Myocyte (in vitro differentiated cells): Measurements from ENCODE around the gene ZNF14. TPM values are rescaled to one million over a fixed set of nuclear protein-coding genes. Genes with fewer than 3 reads are reported as not detected.
"Not testable (repeated sequence)": the region's sequence is repeated elsewhere in the genome, so short reads cannot be mapped to it uniquely, and the experiment has no call there.

Source experiments
- DNase-seq: peaks from one replicate; pipeline ENCODE4 v3.0.0-alpha.2; 2012; ENCODE audit warnings: low read depth
- polyA plus RNA-seq: library from polyadenylated mRNA; unstranded; fragments of >200 nt; gene quantifications from one replicate; pipeline ENCODE4 v1.2.1, GENCODE V29; 2012; ENCODE audit warnings: missing spikeins
- total RNA-seq: library from RNA; depleted of rRNA; stranded (reverse); fragments of >200 nt; gene quantifications from 2 replicates; pipeline ENCODE4 v1.2.3, GENCODE V29; 2014

The ZNF14 gene
- total RNA-seq, result 5.4 and 5.6 TPM in 2 replicates
- polyA plus RNA-seq, result 1.4 TPM

GRCh38 chr19:19732579-19733501, at the start of gene ZNF14:
Gene ZNF14, minus strand, starts transcription at chr19:19733112. Its CDS starts 154 bp downstream, at chr19:19732958.
- peak; percentile 93 for DNase-seq

- DNase-seq, result peak; percentile 37
Observed at GRCh38 chr19:19781791-19782190, 48.9 kb upstream of the ZNF14 start.

- DNase-seq, result no peak
Observed at GRCh38 chr19:19778666-19779065, 45.8 kb upstream of the ZNF14 start.

GRCh38 chr19:19777692-19778091, 44.8 kb upstream of the ZNF14 start:
- DNase-seq, result peak; percentile 50

- DNase-seq, result peak; percentile 98
Observed at GRCh38 chr19:19776206-19777008, 43.5 kb upstream of the ZNF14 start.

- DNase-seq, result no peak
Observed at GRCh38 chr19:19775891-19776205, 42.9 kb upstream of the ZNF14 start.

GRCh38 chr19:19774354-19775033, 41.6 kb upstream of the ZNF14 start:
- DNase-seq, result no peak

GRCh38 chr19:19771963-19772362, 39.1 kb upstream of the ZNF14 start:
- DNase-seq, result not testable (repeated sequence)

- not testable (repeated sequence) for DNase-seq
Observed at GRCh38 chr19:19769971-19770370, 37.1 kb upstream of the ZNF14 start.

GRCh38 chr19:19758164-19758563, 25.3 kb upstream of the ZNF14 start:
- no peak for DNase-seq

GRCh38 chr19:19752760-19753403, 20.0 kb upstream of the ZNF14 start:
- no peak for DNase-seq

- DNase-seq, result no peak
Observed at GRCh38 chr19:19751846-19752245, 18.9 kb upstream of the ZNF14 start.

GRCh38 chr19:19750842-19751790, 18.2 kb upstream of the ZNF14 start:
- no peak for DNase-seq

- no peak for DNase-seq
Observed at GRCh38 chr19:19749908-19750841, 17.3 kb upstream of the ZNF14 start.

- DNase-seq, result no peak
Observed at GRCh38 chr19:19749117-19749907, 16.4 kb upstream of the ZNF14 start.

- DNase-seq, result no peak
Observed at GRCh38 chr19:19748249-19748938, 15.5 kb upstream of the ZNF14 start.
